Progenitor cell of endocrine pancreas (in vitro differentiated cells): Measurements from ENCODE around the gene TMEM26. TPM values are rescaled to one million over a fixed set of nuclear protein-coding genes. Genes with fewer than 3 reads are reported as not detected.

Source experiments
- DNase-seq: peaks from one replicate; pipeline ENCODE4 v3.0.0; 2021; ENCODE audit warnings: low spot score; ENCODE audit not compliant: unreplicated experiment
- H3K27ac Mint-ChIP-seq: 2 replicates; pipeline ENCODE4 v1.8.0; 2021; ENCODE audit warnings: mild to moderate bottlenecking, moderate library complexity, mixed read lengths
- H3K27me3 Mint-ChIP-seq: 2 replicates; pipeline ENCODE4 v1.8.0; 2021; ENCODE audit warnings: mixed read lengths
- H3K36me3 Mint-ChIP-seq: 2 replicates; pipeline ENCODE4 v1.8.0; 2022; ENCODE audit warnings: mixed read lengths; ENCODE audit not compliant: insufficient read depth
- H3K4me1 Mint-ChIP-seq: 2 replicates; pipeline ENCODE4 v1.8.0; 2021; ENCODE audit warnings: low read depth, mixed read lengths
- H3K4me3 Mint-ChIP-seq: 2 replicates; pipeline ENCODE4 v1.8.0; 2021; ENCODE audit warnings: low read depth, mild to moderate bottlenecking, moderate library complexity, mixed read lengths
- H3K9me3 Mint-ChIP-seq: 2 replicates; pipeline ENCODE4 v1.8.0; 2021; ENCODE audit warnings: low read depth, mixed read lengths
- CTCF ChIP-seq: fragments of 200-600 bp; sonication (generic); IDR thresholded peaks from one replicate; pipeline ENCODE4 v1.5.0; 2021; ENCODE audit warnings: antibody characterized with exemption, mild to moderate bottlenecking; ENCODE audit not compliant: unreplicated experiment
- total RNA-seq: library from RNA; stranded (reverse); gene quantifications from 2 replicates; pipeline ENCODE4 v1.2.1, GENCODE V29; 2021

TMEM26 gene
- total RNA-seq, 1 donor from 2014 or later, result 0.24 TPM

DNA sequence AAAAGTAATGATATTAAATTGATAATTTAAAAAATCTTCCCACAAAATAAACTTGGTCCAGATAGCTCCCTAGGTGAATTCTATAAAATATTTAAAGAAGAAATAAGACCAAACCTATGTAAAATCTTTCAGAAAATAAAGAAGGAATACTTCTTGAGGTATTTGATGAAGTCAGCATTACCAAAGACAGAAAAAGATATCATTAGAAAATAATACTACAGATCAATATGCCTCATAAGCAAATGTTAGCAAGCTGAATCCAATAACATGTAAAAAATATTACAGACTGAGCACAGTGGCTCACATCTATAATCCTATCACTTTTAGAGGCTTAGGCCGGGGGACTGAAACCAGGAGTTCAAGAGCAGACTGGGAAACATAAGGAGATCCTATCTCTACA, 30.0 kb downstream of the TMEM26 start:
- no peak for DNase-seq
- Mint-ChIP-seq H3K9me3 (peaks cover 34% of the 10 kb centered on the region), H3K27me3 (no peaks in the 10 kb centered on the region), H3K36me3 (peaks cover 3% of the 10 kb centered on the region), H3K4me3 (no peak overlapping the region), H3K4me1 (no peaks in the 10 kb centered on the region), H3K27ac (no peak overlapping the region)
- no peak for TF ChIP-seq CTCF

- DNase-seq, result no peak
- Mint-ChIP-seq H3K36me3 (no peaks in the 10 kb centered on the region), H3K4me1 (no peaks in the 10 kb centered on the region), H3K4me3 (no peak overlapping the region), H3K9me3 (peaks cover 21% of the 10 kb centered on the region), H3K27ac (no peak overlapping the region), H3K27me3 (no peaks in the 10 kb centered on the region)
- no peak for TF ChIP-seq CTCF
Measured at GRCh38 chr10:61417661-61418060, 35.5 kb downstream of the TMEM26 start.

GRCh38 chr10:61415824-61416223, 37.4 kb downstream of the TMEM26 start:
- Mint-ChIP-seq H3K27me3 (no peaks in the 10 kb centered on the region), H3K4me3 (no peak overlapping the region), H3K27ac (no peak overlapping the region), H3K9me3 (peaks cover 9% of the 10 kb centered on the region), H3K36me3 (no peaks in the 10 kb centered on the region), H3K4me1 (no peaks in the 10 kb centered on the region)
- TF ChIP-seq CTCF, result no peak
- DNase-seq, result no peak

DNA sequence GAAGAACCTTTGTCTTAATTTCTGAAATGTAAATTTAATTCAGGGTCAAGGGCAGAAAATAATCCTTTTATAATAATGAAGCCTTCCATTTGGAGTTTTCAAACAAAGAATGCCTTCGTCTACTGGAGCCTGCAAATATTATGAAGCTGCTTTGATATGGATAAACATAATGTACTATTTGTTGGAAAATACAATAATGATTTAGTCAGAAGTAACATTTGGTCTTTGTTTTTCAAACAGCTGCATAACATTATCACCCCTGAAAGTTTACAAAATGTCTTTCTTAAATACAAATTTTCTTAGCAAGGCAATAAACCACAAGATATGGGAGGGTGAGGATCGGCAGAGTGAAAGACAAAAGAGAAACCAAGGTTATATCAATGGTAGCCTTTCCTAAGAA, 41.5 kb downstream of the TMEM26 start:
- H3K4me1 Mint-ChIP-seq, result no peaks in the 10 kb centered on the region
- H3K27ac Mint-ChIP-seq, result no peak overlapping the region
- TF ChIP-seq CTCF, result no peak
- H3K9me3 Mint-ChIP-seq, result peaks cover 5% of the 10 kb centered on the region
- H3K36me3 Mint-ChIP-seq, result no peaks in the 10 kb centered on the region
- H3K27me3 Mint-ChIP-seq, result no peaks in the 10 kb centered on the region
- DNase-seq, result no peak
- H3K4me3 Mint-ChIP-seq, result no peak overlapping the region

- H3K27me3 Mint-ChIP-seq, result no peaks in the 10 kb centered on the region
Measured at GRCh38 chr10:61410353-61411070, 42.7 kb downstream of the TMEM26 start.

More at GRCh38 chr10:61410353-61411070, 42.7 kb downstream of the TMEM26 start:
- Mint-ChIP-seq H3K4me3 (no peak overlapping the region), H3K4me1 (no peaks in the 10 kb centered on the region), H3K36me3 (no peaks in the 10 kb centered on the region), H3K9me3 (peaks cover 5% of the 10 kb centered on the region), H3K27ac (no peak overlapping the region)
- DNase-seq, result no peak
- TF ChIP-seq CTCF, result no peak
